Measurements from ENCODE around the gene MAD2L1. TPM values are rescaled to one million over a fixed set of nuclear protein-coding genes. Genes with fewer than 3 reads are reported as not detected.

The MAD2L1 gene
- total RNA-seq, 1 donor from 2014 or later: 2.0 TPM

- H3K27me3 ChIP-seq: no peaks in the 10 kb centered on the region
- no peak for DNase-seq (ENCODE audit: extremely low spot score in 2 of 2)
- H3K9me3 ChIP-seq: no peaks in the 10 kb centered on the region
- H3K4me3 ChIP-seq: no peak overlapping the region
- TF ChIP-seq POLR2A (IDR thresholded peaks at IDR 0.05): no peak
- TF ChIP-seq CTCF (IDR thresholded peaks at IDR 0.05): no peak
- TF ChIP-seq POLR2AphosphoS5 (IDR thresholded peaks at IDR 0.05; ENCODE audit: insufficient read depth in 1 of 2, low read depth in 1 of 2): no peak
- H3K27ac ChIP-seq: no peak overlapping the region
- H3K36me3 ChIP-seq: no peaks in the 10 kb centered on the region
- no peaks in the 10 kb centered on the region for H3K4me1 ChIP-seq
- intact Hi-C loops (cut with DNase I): loop anchor here (5.0 kb wide), 1 partner anchor 738 kb away; no protein-coding TSS in a partner anchor
Measured at GRCh38 chr4:120055162-120055561, 11.5 kb downstream of the MAD2L1 start.

- TF ChIP-seq CTCF (IDR thresholded peaks at IDR 0.05): no peak
- no peak for TF ChIP-seq POLR2AphosphoS5 (IDR thresholded peaks at IDR 0.05; ENCODE audit: insufficient read depth in 1 of 2, low read depth in 1 of 2)
- no peak for TF ChIP-seq POLR2A (IDR thresholded peaks at IDR 0.05)
- Histone ChIP-seq H3K36me3 (no peaks in the 10 kb centered on the region), H3K27ac (no peak overlapping the region), H3K27me3 (no peaks in the 10 kb centered on the region), H3K4me3 (no peak overlapping the region), H3K4me1 (no peaks in the 10 kb centered on the region), H3K9me3 (no peaks in the 10 kb centered on the region)
- no peak for DNase-seq (ENCODE audit: extremely low spot score in 2 of 2)
- intact Hi-C loops (cut with DNase I): loop anchor here (5.0 kb wide), 2 partner anchors 427 to 1067 kb away; partner anchors contain the start of gene PDE5A
Measured at GRCh38 chr4:120053911-120054310, 12.7 kb downstream of the MAD2L1 start.

- Histone ChIP-seq H3K27ac (no peak overlapping the region), H3K4me1 (no peaks in the 10 kb centered on the region), H3K9me3 (no peaks in the 10 kb centered on the region), H3K4me3 (no peak overlapping the region), H3K27me3 (no peaks in the 10 kb centered on the region), H3K36me3 (no peaks in the 10 kb centered on the region)
- no peak for DNase-seq (ENCODE audit: extremely low spot score in 2 of 2)
- TF ChIP-seq POLR2A (IDR thresholded peaks at IDR 0.05) (no peak), POLR2AphosphoS5 (IDR thresholded peaks at IDR 0.05; ENCODE audit: insufficient read depth in 1 of 2, low read depth in 1 of 2) (no peak), CTCF (IDR thresholded peaks at IDR 0.05) (no peak)
- intact Hi-C loops (cut with DNase I): loop anchor here (5.0 kb wide), 2 partner anchors 426 to 1066 kb away; partner anchors contain the start of gene PDE5A
Measured at GRCh38 chr4:120052856-120053255, 13.8 kb downstream of the MAD2L1 start.

- no peak overlapping the region for H3K4me3 ChIP-seq
- DNase-seq (ENCODE audit: extremely low spot score in 2 of 2): no peak
- TF ChIP-seq POLR2A (IDR thresholded peaks at IDR 0.05) (no peak), POLR2AphosphoS5 (IDR thresholded peaks at IDR 0.05; ENCODE audit: insufficient read depth in 1 of 2, low read depth in 1 of 2) (no peak), CTCF (IDR thresholded peaks at IDR 0.05) (no peak)
- H3K9me3 ChIP-seq: no peaks in the 10 kb centered on the region
- H3K4me1 ChIP-seq: no peaks in the 10 kb centered on the region
- no peaks in the 10 kb centered on the region for H3K36me3 ChIP-seq
- intact Hi-C loops (cut with DNase I): loop anchor here (5.0 kb wide), 2 partner anchors 424 to 1064 kb away; partner anchors contain the start of gene PDE5A
- no peak overlapping the region for H3K27ac ChIP-seq
- H3K27me3 ChIP-seq: no peaks in the 10 kb centered on the region
Measured at GRCh38 chr4:120051253-120051652, 15.4 kb downstream of the MAD2L1 start.

- H3K4me1 ChIP-seq: no peaks in the 10 kb centered on the region
- H3K27me3 ChIP-seq: no peaks in the 10 kb centered on the region
- H3K36me3 ChIP-seq: no peaks in the 10 kb centered on the region
- DNase-seq (ENCODE audit: extremely low spot score in 2 of 2): peak in 1 of 2 donors; percentile 90
- peak overlapping the region; percentile 22 to 23 for H3K4me3 ChIP-seq
- intact Hi-C loops (cut with DNase I): loop anchor here (5.0 kb wide), 2 partner anchors 423 to 1063 kb away; partner anchors contain the start of gene PDE5A
- H3K27ac ChIP-seq: peak overlapping the region; percentile 70
- no peaks in the 10 kb centered on the region for H3K9me3 ChIP-seq
- TF ChIP-seq POLR2AphosphoS5 (IDR thresholded peaks at IDR 0.05; ENCODE audit: insufficient read depth in 1 of 2, low read depth in 1 of 2) (peak in 1 of 2 donors; percentile 50), CTCF (IDR thresholded peaks at IDR 0.05) (peak; percentile 64 to 86 (median 75)), POLR2A (IDR thresholded peaks at IDR 0.05) (no peak)
Measured at GRCh38 chr4:120049732-120050494, 16.7 kb downstream of the MAD2L1 start.

All from vagina (tissue), 2 donors.